Right forelimb (tissue), 1 donor: ENCODE data around the gene FOXD1.

ENCODE experiments used
- DNase-seq: peaks from one replicate; pipeline ENCODE4 v3.0.0-alpha.2; 2018

Gene FOXD1

DNA sequence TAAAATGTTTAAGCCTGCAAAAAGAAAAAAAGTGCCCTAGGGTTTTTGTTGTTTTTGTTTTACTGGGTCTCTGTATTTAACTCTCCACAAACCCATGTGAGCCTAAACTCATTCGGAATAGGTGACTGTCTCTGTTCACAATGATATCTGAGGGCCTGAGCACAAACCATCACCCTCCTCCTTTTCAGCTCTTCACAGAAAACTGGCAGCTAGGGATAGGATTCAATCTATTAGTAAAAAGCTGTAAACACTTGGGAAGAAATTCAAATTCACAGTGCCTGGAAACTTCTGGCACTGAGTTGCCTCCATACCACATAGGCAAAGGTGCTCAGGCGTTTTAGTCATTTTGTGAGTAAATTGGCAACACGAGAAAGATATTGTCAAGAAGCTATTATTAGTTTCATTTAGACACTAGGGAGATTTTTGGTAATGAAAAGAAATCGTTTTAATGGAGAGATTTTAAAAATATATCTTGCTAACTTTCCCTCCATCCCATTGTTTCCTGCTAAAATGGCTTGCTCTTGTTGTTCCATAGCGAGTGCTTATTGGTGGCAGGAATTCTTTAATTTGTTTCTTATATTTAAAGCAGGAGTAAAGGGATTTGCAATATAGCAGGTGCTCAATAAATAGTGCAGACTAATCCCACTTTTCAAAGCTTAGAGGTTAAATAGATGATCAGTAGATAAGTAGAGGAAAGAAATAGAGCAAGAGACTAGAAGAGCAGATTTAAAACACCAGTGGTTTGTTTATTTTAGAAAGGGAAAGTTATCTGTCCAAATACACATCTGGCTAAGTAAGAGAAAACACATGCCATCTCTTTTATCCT lies 9.7 kb downstream of the FOXD1 start:
- DNase-seq: no peak

DNA sequence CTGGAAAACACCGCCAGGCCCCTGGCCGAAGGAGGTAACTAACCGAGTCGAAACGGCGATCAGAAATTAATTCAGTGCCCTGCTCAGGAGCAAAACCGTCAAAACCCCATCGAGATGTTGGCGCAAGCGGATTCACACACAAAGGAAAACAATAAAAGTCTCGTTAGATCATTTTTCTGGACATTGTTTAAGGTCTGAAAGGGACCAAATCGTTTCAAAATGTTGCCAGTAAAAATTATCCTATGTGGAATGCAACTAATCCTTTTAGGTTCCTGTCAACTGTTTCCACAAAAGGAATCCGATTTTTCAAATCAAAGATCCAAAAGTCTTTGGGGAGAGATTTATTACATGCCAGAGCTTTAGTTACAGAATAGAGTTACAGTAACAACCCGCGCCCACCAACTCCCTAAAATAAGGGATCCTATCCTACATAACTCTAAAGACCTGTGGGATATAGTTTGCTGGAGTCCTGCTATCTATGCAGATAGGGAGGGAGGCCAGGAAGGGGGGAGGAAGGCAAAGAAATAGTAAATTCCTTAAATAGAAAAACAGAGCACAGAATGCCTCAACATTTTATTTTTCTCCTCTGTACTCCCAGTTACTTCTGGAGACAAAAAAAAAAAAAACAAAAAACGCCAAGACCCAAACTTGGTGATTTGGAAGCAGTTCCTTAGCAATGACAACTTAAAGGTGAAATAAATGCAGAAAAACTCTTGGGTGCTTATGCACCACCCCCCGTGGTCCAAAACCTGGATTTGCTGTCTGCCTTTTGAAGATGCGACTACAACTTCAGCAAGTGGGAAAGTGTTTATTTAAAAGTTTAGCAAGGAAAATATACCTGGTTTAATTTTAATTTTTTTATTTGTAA lies 10.6 kb downstream of the FOXD1 start:
- no peak for DNase-seq

DNA sequence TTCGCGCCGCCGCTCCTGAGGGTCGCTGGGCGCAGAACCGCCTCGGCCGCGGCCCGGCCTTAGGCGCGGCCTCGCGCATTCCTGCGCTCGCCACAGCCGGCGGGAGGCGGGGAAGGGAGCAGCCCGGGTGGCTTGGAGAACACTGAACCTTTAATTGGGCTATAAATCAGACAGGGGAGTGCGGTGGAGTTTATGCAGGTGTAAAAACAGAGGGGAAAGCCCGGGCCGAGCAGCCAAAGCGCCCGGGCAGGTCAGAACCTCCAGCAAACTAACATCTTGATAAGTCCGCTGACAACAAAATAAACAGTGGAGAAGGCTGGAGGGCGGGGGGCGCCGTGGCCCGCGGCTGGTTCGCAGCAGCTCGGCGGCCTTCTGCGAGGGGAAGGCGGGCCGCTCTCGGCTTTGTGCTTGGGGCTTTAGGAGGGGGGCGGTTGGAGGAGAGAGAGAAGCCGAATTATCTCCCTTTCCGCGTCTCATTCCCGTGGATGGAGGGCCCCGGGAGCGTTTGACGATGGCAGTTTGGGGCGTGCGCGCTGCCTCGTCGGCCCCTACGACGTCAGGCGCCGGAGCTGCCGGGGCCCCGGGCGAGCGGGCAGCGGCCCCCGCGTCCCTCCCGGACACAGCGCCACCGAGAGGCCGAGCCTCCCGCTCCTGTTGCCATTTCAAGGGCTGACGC lies 11.3 kb downstream of the FOXD1 start:
- DNase-seq: peak; percentile 69

DNA sequence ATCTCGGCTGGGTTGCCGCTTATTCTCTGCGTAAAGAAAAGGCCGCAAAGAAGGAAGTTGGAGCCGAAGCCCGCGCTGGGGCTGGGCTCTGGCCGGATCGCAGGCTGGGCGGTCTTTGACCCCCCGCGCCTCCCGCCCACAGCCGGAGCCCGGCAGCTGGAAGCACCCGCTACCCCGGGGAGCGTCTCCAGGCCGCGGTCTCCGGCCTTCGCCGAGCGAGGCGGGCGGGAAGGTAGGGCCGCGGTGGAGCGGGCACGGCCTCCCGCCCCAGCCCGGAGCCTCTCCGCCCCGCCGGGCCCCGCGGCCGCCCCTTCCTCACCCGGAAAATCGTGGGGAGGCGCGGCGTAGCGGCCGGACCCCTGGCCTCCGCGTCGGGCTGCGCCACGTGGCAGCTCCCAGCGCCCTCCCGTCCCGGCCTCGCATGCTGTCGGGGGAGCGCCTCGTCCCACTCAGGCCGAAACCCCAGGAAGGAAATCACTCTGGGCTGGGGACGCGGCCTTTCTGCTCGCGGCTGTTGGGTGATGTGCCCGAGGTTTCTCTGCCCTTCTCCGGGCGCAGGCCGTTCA lies 12.0 kb downstream of the FOXD1 start:
- DNase-seq: no peak

DNA sequence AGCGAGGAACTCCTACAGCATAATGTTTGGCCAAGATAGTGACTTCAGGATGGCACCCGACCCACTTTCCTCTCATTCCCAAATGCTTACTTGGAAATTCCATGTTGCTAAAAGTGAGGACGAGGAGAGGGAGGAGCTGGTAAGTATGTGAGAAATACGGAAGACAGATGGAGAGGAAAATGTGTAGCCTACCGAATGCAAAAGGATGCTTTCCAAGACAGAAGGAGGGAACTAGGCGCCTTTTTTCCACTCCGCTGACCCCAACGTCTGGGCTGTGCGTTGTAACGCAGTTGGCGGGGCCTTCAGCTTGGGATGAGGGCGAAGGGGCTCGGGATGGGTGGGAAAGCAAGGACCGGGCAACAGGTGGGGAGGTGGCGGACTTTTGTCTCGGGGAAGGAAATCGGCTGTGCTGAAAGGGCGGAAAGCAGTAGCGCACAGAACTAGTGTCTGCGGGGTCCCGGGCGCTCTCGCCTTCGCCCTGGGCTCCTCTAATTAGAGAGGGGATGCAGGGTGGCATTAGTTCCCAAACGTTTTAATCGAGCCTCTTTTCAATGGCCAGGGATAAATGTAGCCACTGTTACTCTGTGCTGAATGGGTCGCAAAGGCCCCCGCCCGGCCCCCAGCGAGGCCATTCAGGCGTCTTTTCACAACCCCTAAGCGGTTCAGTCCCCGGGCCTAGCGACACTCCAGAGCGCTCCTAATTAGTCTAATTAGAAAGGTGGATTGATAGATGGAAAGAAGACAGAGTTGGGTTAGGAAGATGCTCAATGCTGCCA lies 12.6 kb downstream of the FOXD1 start:
- no peak for DNase-seq

DNA sequence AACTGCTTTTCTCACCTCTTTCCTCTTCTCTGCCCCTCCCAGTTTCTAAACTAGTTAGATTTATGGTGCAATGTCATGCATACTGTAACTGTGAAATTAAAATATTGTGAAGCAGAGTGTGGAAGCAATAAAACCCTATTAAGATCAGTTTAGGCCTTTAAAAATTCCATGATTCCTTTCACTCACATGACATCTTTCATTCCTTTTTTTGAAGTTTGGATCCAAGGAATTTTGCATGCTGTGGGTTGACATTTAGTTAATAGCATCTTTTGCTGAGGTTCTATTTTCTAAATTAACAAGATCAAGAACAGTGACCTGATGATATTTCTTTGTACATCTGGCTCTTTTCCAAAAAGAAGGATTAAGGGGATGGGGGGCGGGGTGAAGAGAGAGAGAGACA lies 13.7 kb downstream of the FOXD1 start:
- DNase-seq: no peak

DNA sequence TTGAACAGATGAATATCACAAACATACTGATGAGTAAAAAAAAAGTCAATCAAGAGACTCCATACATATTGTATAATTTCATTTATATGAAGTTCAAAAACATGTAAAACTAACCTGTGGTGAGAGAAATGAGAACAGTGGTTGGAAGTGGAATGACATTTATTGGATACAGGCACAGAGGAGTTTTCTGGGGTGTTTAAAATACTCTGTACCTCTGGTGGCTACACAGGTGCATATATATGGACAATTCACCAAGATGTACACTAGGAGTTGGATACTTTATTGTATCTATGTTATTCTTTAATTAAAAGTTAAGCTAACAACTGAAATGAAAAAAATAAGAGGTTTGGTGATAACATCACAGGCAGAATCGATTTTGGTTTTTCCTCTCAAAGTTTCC lies 14.1 kb downstream of the FOXD1 start:
- DNase-seq: no peak

DNA sequence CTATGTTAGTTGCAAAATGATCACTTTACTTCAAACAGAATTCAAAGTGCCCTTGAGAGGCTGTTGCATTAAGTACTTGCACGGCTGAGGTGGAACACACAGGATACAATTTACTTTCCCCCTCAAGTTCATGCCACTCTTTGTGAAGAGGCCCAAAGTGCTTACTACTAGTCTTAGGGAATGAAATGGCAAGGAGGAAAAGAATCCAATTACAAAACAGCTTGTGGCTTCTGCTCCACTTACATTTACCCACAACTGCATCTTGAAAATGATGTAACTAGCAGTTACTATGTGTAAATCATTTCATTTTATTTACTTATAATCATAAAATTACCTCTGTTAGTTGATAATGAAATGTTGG lies 14.6 kb downstream of the FOXD1 start:
- no peak for DNase-seq

DNA sequence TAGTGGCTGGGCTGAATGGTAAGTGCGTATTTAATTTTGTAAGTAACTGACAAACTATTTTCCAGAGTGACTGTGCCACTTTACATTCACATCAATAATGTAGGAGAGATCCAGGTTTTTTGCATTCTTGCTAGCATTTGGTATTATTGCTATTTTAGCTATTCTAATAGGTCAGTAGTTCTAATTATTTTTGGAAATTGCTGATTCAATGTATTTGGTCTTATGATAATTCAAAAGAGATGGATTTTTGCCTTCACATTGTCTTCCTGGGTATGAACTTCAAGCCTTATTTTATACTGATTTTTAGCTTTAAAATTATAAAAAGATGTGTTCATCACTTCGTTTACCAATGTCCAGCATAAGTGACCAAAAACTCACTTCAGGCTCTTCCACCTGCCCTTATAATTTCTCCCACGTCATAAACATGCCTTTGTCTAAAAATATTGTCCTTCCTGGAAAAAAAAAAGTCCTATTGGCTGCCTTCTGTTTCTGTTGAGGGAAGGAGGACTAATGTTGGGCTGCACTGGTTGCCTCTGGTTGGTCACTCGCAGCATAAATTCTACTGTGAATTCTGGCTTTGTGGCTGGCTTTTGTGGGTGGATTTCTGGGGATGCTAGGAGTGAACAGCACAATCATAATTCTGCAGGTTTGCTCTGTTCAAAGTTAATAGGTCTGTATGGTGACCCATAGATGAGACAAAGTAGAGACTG lies 15.2 kb downstream of the FOXD1 start:
- no peak for DNase-seq

DNA sequence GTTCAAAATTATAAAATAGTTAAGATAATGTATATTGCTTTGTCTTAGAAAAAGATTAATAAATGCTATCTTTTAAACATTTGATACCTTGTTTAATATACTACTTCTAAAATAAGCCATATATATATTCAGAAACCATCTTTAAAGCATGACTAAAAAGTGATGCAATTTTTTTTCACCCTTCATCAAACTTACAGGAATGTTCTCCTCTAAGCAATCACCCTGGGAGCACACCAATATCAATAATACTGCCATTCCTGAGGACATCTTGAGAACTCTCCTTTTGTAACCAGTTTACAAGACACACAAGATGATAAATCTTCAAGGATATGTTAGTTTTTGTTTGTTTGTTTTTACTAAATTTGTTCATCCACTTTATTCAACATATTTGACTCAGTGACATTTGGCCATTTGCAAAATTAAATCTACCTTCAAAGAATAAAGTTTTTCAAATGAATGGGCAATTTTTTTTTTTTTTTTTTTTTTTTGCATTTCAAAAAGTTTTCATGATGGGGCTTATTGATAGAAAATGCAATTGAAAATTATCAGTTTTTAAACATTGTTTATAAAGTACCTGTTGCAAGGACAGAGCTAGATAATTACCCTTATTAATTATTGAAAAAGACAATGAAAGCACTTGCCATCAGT lies 17.2 kb downstream of the FOXD1 start:
- no peak for DNase-seq

DNA sequence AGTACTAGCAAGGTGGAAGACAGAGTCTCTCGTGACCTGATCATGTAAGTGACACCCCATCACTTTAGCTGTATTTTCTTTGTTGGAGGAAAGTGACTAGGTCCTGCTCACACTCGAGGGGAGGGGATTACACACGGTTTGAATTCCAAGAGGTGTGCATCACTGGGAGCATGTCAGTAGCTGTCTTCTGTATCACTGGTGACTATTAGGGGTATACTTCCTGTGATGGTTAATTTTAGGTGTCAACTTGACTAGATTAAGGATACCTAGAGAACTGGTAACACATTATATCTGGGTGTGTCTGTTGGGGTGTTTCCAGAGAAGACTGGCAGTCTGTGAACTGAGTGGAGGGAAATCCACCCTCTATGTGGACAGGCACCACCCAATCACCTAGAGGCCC lies 22.5 kb downstream of the FOXD1 start:
- no peak for DNase-seq

DNA sequence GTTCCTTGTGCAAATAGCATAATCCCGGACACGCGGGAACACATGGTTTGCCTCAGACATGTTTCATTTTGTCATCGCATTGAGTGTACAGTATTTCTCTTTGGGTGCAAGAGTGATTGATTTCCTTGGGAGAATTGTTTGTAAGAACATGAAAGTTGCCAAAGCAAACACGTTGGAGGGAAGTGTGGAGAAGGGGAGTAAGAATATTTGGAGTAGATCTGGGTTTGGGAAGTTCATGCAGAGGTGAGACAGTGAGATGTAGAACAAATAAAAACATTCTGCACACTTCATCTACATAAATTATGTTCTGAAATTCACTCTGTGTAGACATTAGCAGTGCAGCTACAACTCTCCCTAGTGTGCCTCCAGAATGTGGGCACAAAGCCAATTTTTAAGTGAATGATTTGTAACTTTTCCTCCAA lies 24.0 kb downstream of the FOXD1 start:
- DNase-seq: no peak

DNA sequence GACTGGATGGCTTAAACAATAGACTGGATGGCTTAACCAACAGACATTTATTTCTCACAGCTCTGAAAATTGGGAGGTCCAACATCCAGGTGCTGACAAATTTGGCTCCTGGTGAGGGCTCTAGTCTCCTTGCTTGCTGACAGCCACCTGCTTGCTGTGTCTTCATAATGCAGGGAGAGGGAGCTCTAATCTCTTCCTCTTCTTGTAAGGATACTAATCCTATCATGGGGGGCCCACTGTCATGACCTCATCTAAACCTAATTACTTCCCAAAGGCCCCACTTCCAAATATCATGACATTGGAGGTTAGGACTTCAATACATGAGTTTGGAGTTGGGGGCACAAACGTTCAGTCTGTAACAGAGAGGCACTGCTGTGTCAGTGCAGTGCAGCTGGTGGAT lies 26.4 kb downstream of the FOXD1 start:
- DNase-seq: no peak

DNA sequence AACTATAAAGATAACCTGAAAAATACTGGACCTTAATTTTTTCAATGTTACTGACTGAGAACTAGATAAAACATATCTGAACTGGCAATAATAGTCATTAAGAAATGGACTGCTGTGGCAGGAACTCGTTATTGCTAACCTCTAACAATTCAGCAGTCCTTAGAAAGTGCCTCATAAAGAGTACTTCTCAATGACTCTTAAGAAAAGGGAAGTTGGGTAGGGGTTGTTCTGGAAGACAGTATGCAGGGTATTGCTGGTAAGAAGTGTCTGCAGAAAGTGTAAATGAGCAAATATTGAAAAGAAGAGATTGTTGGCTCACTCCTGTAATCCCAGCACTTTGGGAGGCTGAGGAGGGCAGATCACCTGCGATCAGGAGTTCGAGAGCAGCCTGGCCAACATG lies 27.9 kb downstream of the FOXD1 start:
- DNase-seq: no peak

DNA sequence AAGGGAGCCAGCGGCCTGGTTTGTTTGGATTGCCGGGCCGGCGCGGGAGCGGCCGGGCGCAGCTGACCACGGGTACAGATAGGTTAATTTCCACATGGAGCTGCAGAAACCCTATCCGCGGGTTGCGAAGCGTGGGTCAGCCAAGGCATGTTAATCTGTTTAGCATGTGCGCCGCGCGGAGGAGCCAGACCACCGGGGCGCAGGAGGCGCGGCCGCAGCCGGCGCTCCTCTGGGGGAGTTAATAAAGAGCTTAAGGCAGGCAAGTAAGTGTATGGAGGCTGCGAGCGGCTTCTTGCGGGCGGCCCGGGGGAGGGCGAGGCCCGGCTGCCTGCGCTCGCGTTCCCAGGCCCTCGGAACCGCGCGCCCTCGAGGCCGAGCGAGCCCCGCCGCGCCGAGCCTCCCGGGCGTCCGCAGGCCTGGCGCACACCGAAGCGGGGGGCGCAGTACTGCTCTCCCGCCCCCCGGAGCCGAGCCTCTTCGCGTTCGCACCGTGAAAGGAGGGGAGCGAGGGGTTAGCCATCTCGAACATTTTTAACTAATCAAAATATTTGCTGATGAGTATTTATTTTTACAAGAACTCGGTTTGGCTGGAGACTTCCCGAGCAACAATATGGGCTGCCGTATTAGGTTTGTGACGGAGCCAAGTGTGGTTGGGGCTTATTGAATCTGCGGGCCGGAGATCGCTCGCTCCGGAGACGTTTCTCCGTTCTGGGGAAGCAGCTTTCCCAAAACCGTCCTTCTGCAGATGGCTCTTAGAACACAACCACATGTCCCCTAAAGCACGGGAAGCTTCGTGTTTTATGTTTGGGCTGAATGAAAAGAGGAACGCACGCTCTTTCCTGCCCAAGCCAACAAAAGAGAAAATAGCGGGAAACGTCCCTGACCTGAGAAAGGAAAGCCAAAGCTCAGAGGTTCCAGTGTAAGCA lies 28.8 kb downstream of the FOXD1 start:
- DNase-seq: peak; percentile 87

DNA sequence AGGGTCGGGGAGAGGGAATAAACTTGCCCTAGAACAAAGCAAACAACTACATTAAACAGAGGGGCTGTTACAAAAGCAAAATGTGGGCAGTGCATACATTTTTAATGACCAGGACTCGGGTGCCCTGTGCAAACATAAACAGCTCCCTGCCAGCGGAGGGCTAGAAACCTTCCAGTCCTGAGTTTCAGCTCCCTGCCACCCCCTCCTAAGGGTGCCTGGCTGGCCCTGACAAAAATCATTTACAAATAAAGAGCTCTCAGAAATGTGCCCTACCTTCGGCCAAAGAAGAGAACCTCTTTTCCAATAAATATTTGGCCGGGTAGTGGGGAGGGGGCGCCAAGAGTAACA lies 29.5 kb downstream of the FOXD1 start:
- DNase-seq: no peak

DNA sequence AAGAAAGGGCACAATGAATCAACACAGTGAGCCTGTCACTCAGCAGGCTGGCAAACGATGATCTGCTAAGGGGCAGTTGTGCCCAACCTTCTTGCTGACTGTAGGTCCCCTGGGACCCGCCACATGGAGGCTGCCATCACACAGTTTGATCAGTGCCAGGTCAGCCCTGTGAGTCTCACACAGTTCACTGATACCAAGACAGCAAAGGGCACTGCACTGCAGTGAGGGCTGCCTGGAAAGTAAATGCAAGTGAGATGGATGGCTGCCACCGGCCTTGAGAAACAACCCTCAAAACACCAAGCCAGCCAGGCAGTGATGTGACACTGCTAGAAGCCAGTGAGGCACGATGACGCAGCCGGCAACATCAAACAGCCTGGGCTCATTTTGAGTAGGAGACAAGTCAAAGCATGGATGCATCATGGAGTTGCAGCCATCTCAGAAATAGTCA lies 30.3 kb downstream of the FOXD1 start:
- no peak for DNase-seq

DNA sequence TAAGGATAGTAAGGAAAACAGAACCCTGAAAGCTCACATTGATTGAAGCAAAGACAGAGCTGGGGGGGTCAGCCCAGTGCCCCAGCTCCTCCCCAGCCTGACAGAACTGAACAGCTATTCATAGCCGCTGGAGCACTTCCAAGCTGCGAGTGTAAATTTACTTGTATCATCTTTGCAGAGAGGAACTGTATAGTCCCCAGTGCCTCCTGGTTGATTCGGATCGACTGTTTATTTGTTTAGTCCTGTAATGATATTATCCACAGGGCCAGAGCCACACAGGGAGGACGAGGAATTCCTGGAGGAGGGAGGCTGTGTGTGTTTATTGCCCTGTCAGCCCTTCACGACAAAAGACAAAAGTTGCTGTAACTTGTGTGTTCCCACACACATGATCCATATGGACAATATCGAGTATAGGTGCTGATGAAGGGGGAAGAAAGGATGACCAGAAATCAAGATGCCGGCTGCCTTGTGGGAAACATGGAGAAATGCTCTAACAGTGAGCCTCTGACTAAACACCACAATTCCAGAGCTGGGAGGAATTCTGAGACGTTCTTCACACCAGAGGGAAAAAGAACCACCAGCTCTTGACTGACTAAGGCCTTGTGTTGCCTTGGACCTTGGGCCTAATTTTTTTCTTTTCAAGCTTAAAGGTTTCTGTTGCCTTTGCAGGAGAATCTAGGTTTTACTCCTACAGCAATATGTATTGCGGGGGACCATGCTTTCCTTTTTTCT lies 31.1 kb downstream of the FOXD1 start:
- peak; percentile 56 for DNase-seq

DNA sequence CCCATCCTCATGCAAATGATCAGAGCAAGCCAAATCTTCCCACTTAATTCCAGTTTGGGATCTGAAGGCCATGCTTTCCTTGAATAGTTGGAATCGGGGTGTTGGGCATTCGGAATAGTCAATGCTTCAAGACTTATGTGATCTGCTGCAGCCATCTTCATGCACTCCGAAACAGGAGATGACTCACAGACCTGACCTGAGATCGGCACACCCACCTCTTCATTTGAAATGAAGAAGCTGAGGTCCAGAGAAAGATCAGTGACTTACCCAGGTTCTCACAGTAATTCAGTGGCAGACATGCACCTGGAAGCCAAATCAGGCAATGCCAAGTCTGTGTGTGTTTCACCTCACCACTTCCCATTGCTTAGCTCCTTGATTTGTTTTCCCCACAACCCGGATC lies 33.0 kb downstream of the FOXD1 start:
- no peak for DNase-seq
